ENCODE results near the gene RRP8. TPM values are rescaled to one million over a fixed set of nuclear protein-coding genes. Genes with fewer than 3 reads are reported as not detected.

RRP8 gene
- total RNA-seq, 2 experiments from 2014 or later, result 26.4 to 33.6 TPM

DNA sequence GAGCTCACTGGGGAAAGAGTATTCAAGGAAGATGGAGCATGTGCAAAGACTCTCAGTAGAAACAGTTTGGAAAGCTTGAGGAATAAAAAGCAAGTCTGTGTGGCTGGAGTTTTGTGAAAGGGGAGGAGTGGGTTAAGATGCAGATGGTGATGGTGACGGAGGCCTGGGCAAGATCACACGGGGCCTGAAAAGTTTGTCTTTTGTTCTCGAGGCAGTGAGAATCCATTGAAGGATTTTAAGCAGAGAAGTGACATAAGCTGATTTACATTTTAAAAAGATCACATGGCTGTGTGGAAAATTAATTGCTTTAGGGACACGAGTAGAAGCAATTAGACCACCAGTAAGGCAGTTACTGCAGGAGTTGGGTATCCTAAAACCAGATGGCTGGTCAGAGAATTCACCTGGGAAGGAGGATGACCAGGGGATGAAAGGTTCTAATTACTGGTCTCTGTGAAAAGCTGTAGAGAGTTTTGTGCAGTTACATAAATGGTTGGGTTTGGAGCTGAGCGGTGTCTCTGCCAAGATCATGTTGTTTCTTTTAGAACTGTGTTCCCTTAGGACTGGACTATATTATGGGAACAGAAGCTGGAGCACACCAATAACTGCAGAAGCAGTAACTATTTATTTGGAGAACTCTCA is 7.1 kb downstream of the RRP8 start:
- Histone ChIP-seq H3K9me3 (ENCODE audit: low read length) (no peaks in the 10 kb centered on the region), H3K36me3 (ENCODE audit: insufficient read depth, low read length) (peaks cover 97% of the 10 kb centered on the region), H3K27ac (ENCODE audit: low read depth, low read length, poor library complexity, severe bottlenecking) (no peak overlapping the region), H3K4me1 (ENCODE audit: insufficient read depth, low read length, poor library complexity, severe bottlenecking) (no peaks in the 10 kb centered on the region), H3K4me3 (ENCODE audit: low read depth, low read length, poor library complexity, severe bottlenecking) (no peak overlapping the region), H3K9me2 (ENCODE audit: insufficient read depth, low read length) (no peaks in the 10 kb centered on the region), H3K79me2 (ENCODE audit: insufficient read depth, low read depth, low read length) (peaks cover 6% of the 10 kb centered on the region), H3K4me2 (ENCODE audit: low read length) (no peak overlapping the region), H2AFZ (ENCODE audit: low read length) (no peak overlapping the region), H4K20me1 (ENCODE audit: insufficient read depth, low read length) (no peaks in the 10 kb centered on the region)
- ChIA-PET POLR2A (interaction anchor here (0.7 to 1.1 kb wide), 4 partner anchors 8 to 65 kb away, joined by 3 read pairs; no protein-coding TSS in a partner anchor), CTCF (ENCODE audit: unreplicated experiment) (no interaction called here)
- intact Hi-C loops (cut with micrococcal nuclease; ENCODE audit: unreplicated experiment), result no loop called here
- DNase-seq (ENCODE audit: low spot score), result no peak
- no peak for TF ChIP-seq EZH2phosphoT487 (IDR thresholded peaks at IDR 0.05; ENCODE audit: borderline replicate concordance, low read depth, low read length)
- BruUV-seq (replicated peaks), result no TSS peak

DNA sequence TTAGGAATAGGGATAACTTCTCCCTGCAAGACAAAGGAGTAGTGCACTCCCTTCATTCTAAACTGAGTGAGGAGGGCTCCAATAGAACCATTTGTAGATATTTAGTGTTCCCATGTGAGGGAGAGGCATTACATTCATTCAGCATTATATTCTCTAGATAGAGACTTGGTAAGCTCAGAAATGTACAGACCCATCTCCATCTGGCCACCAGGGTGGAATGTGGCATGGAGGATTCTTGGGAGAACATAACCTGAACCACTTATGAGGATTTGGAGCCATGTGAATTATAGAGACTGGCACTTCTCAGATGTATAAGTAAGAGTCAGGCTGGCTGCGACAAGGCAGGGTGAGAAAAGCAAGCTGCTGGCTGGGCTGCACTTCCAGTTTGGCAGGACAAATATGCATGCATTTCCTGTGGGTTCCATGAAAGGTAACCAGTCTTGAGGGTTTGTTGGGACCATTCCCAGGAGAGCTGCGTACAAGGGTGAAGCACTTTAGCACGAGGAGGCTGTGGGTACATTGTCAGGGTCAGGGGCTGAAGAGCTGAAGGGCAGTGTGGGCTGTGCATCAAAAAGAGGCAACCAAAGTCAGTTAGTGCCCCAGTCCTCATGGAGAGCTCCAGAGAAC is 9.2 kb downstream of the RRP8 start:
- Histone ChIP-seq H3K4me2 (ENCODE audit: low read length) (no peak overlapping the region), H3K79me2 (ENCODE audit: insufficient read depth, low read depth, low read length) (no peaks in the 10 kb centered on the region), H2AFZ (ENCODE audit: low read length) (no peak overlapping the region), H3K27ac (ENCODE audit: low read depth, low read length, poor library complexity, severe bottlenecking) (no peak overlapping the region), H4K20me1 (ENCODE audit: insufficient read depth, low read length) (no peaks in the 10 kb centered on the region), H3K36me3 (ENCODE audit: insufficient read depth, low read length) (peaks cover 81% of the 10 kb centered on the region), H3K9me2 (ENCODE audit: insufficient read depth, low read length) (no peaks in the 10 kb centered on the region), H3K9me3 (ENCODE audit: low read length) (no peaks in the 10 kb centered on the region), H3K4me3 (ENCODE audit: low read depth, low read length, poor library complexity, severe bottlenecking) (no peak overlapping the region), H3K4me1 (ENCODE audit: insufficient read depth, low read length, poor library complexity, severe bottlenecking) (no peaks in the 10 kb centered on the region)
- BruUV-seq (replicated peaks), result no TSS peak
- POLR2A ChIA-PET, result interaction anchor here (0.5 to 1.5 kb wide), 7 partner anchors 10 to 172 kb away, joined by 3 to 5 read pairs (median 4); partner anchors contain the start of gene TAF10
- TF ChIP-seq EZH2phosphoT487 (IDR thresholded peaks at IDR 0.05; ENCODE audit: borderline replicate concordance, low read depth, low read length), result no peak
- TF ChIP-seq, protein P1, sequence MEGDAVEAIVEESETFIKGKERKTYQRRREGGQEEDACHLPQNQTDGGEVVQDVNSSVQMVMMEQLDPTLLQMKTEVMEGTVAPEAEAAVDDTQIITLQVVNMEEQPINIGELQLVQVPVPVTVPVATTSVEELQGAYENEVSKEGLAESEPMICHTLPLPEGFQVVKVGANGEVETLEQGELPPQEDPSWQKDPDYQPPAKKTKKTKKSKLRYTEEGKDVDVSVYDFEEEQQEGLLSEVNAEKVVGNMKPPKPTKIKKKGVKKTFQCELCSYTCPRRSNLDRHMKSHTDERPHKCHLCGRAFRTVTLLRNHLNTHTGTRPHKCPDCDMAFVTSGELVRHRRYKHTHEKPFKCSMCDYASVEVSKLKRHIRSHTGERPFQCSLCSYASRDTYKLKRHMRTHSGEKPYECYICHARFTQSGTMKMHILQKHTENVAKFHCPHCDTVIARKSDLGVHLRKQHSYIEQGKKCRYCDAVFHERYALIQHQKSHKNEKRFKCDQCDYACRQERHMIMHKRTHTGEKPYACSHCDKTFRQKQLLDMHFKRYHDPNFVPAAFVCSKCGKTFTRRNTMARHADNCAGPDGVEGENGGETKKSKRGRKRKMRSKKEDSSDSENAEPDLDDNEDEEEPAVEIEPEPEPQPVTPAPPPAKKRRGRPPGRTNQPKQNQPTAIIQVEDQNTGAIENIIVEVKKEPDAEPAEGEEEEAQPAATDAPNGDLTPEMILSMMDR (conservative IDR thresholded peaks at IDR 0.05; ENCODE audit: low read length), result no peak
- CTCF ChIA-PET (ENCODE audit: unreplicated experiment), result no interaction called here
- DNase-seq (ENCODE audit: low spot score), result no peak
- intact Hi-C loops (cut with micrococcal nuclease; ENCODE audit: unreplicated experiment), result no loop called here

DNA sequence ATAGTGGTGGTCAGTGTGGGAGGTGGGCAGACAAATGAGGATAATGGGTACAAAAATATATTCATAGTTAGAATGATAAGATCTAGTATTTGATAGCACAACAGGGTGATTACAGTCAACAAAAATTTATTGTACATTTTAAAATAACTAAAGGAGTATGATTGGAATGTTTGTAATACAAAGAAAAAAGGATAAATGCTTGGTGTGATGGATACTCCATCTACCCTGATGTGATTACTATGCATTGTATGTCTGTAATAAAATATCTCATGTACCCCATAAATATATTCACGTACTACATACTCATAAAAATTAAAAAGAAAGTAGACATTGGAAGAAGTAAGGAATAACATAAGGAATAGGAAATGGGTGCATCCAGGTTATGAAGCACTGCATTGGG is 15.4 kb downstream of the RRP8 start:
- no peaks in the 10 kb centered on the region for H3K9me2 ChIP-seq (ENCODE audit: insufficient read depth, low read length)
- H3K79me2 ChIP-seq (ENCODE audit: insufficient read depth, low read depth, low read length), result no peaks in the 10 kb centered on the region
- H3K4me2 ChIP-seq (ENCODE audit: low read length), result no peak overlapping the region
- H2AFZ ChIP-seq (ENCODE audit: low read length), result no peak overlapping the region
- no peaks in the 10 kb centered on the region for H4K20me1 ChIP-seq (ENCODE audit: insufficient read depth, low read length)
- TF ChIP-seq, protein P1 (conservative IDR thresholded peaks at IDR 0.05; ENCODE audit: low read length), result no peak
- TF ChIP-seq EZH2phosphoT487 (IDR thresholded peaks at IDR 0.05; ENCODE audit: borderline replicate concordance, low read depth, low read length), result no peak
- BruUV-seq (replicated peaks), result no TSS peak
- POLR2A ChIA-PET, result no interaction called here
- intact Hi-C loops (cut with micrococcal nuclease; ENCODE audit: unreplicated experiment), result no loop called here
- peaks cover 19% of the 10 kb centered on the region; the same call in 1 of the 2 replicates for H3K9me3 ChIP-seq (ENCODE audit: low read length)
- H3K4me1 ChIP-seq (ENCODE audit: insufficient read depth, low read length, poor library complexity, severe bottlenecking), result no peaks in the 10 kb centered on the region
- no peak overlapping the region for H3K27ac ChIP-seq (ENCODE audit: low read depth, low read length, poor library complexity, severe bottlenecking)
- H3K4me3 ChIP-seq (ENCODE audit: low read depth, low read length, poor library complexity, severe bottlenecking), result no peak overlapping the region
- H3K36me3 ChIP-seq (ENCODE audit: insufficient read depth, low read length), result peaks cover 22% of the 10 kb centered on the region
- DNase-seq (ENCODE audit: low spot score), result no peak
- CTCF ChIA-PET (ENCODE audit: unreplicated experiment), result no interaction called here
